ENCODE measurements around the gene C11orf52.
A peak's percentile ranks its signal among the peaks of the same experiment; 100 is the strongest.

Gene C11orf52

GRCh38 chr11:111934306-111934705 lies 15.6 kb downstream of the C11orf52 start:
- in situ Hi-C loops (cut with HindIII; ENCODE audit: low pct_ligation_motif_present, low pct_unique_long_range_greater_than_20kb, low sequenced_read_pairs) = no loop called here
- no peak for DNase-seq

GRCh38 chr11:111935317-111936039 lies 16.8 kb downstream of the C11orf52 start:
- in situ Hi-C loops (cut with HindIII; ENCODE audit: low pct_ligation_motif_present, low pct_unique_long_range_greater_than_20kb, low sequenced_read_pairs) = no loop called here
- DNase-seq = no peak

GRCh38 chr11:111936040-111936540 lies 17.4 kb downstream of the C11orf52 start:
- in situ Hi-C loops (cut with HindIII; ENCODE audit: low pct_ligation_motif_present, low pct_unique_long_range_greater_than_20kb, low sequenced_read_pairs) = no loop called here
- no peak for DNase-seq

- DNase-seq = no peak
- in situ Hi-C loops (cut with HindIII; ENCODE audit: low pct_ligation_motif_present, low pct_unique_long_range_greater_than_20kb, low sequenced_read_pairs) = no loop called here
These were observed 18.7 kb downstream of the C11orf52 start for GRCh38 chr11:111937461-111937769.

GRCh38 chr11:111937844-111938243 lies 19.1 kb downstream of the C11orf52 start:
- DNase-seq = no peak
- in situ Hi-C loops (cut with HindIII; ENCODE audit: low pct_ligation_motif_present, low pct_unique_long_range_greater_than_20kb, low sequenced_read_pairs) = no loop called here

GRCh38 chr11:111938687-111939160 lies 20.0 kb downstream of the C11orf52 start:
- DNase-seq = peak; percentile 51
- in situ Hi-C loops (cut with HindIII; ENCODE audit: low pct_ligation_motif_present, low pct_unique_long_range_greater_than_20kb, low sequenced_read_pairs) = no loop called here

GRCh38 chr11:111939836-111940604 lies 21.3 kb downstream of the C11orf52 start:
- in situ Hi-C loops (cut with HindIII; ENCODE audit: low pct_ligation_motif_present, low pct_unique_long_range_greater_than_20kb, low sequenced_read_pairs) = no loop called here
- DNase-seq = peak; percentile 83

GRCh38 chr11:111941963-111942362 lies 23.2 kb downstream of the C11orf52 start:
- DNase-seq = peak; percentile 36
- in situ Hi-C loops (cut with HindIII; ENCODE audit: low pct_ligation_motif_present, low pct_unique_long_range_greater_than_20kb, low sequenced_read_pairs) = no loop called here

GRCh38 chr11:111942829-111943228 lies 24.1 kb downstream of the C11orf52 start:
- in situ Hi-C loops (cut with HindIII; ENCODE audit: low pct_ligation_motif_present, low pct_unique_long_range_greater_than_20kb, low sequenced_read_pairs) = no loop called here
- no peak for DNase-seq

GRCh38 chr11:111944139-111944538 lies 25.4 kb downstream of the C11orf52 start:
- in situ Hi-C loops (cut with HindIII; ENCODE audit: low pct_ligation_motif_present, low pct_unique_long_range_greater_than_20kb, low sequenced_read_pairs) = no loop called here
- peak; percentile 57 for DNase-seq

- in situ Hi-C loops (cut with HindIII; ENCODE audit: low pct_ligation_motif_present, low pct_unique_long_range_greater_than_20kb, low sequenced_read_pairs) = no loop called here
- peak; percentile 82 for DNase-seq
These were observed 25.9 kb downstream of the C11orf52 start for GRCh38 chr11:111944651-111945051.

GRCh38 chr11:111945198-111945597 lies 26.5 kb downstream of the C11orf52 start:
- in situ Hi-C loops (cut with HindIII; ENCODE audit: low pct_ligation_motif_present, low pct_unique_long_range_greater_than_20kb, low sequenced_read_pairs) = no loop called here
- DNase-seq = peak; percentile 42

- in situ Hi-C loops (cut with HindIII; ENCODE audit: low pct_ligation_motif_present, low pct_unique_long_range_greater_than_20kb, low sequenced_read_pairs) = no loop called here
- no peak for DNase-seq
These were observed 27.8 kb downstream of the C11orf52 start for GRCh38 chr11:111946499-111946898.

- in situ Hi-C loops (cut with HindIII; ENCODE audit: low pct_ligation_motif_present, low pct_unique_long_range_greater_than_20kb, low sequenced_read_pairs) = no loop called here
- no peak for DNase-seq
These were observed 28.4 kb downstream of the C11orf52 start for GRCh38 chr11:111947143-111947542.

GRCh38 chr11:111949519-111950426 lies 31.1 kb downstream of the C11orf52 start:
- in situ Hi-C loops (cut with HindIII; ENCODE audit: low pct_ligation_motif_present, low pct_unique_long_range_greater_than_20kb, low sequenced_read_pairs) = no loop called here
- DNase-seq = no peak

GRCh38 chr11:111951565-111951964 lies 32.9 kb downstream of the C11orf52 start:
- in situ Hi-C loops (cut with HindIII; ENCODE audit: low pct_ligation_motif_present, low pct_unique_long_range_greater_than_20kb, low sequenced_read_pairs) = no loop called here
- DNase-seq = no peak

- no peak for DNase-seq
- in situ Hi-C loops (cut with HindIII; ENCODE audit: low pct_ligation_motif_present, low pct_unique_long_range_greater_than_20kb, low sequenced_read_pairs) = no loop called here
These were observed 35.4 kb downstream of the C11orf52 start for GRCh38 chr11:111954154-111954553.

GRCh38 chr11:111957663-111958444 lies 39.1 kb downstream of the C11orf52 start:
- no peak for DNase-seq
- in situ Hi-C loops (cut with HindIII; ENCODE audit: low pct_ligation_motif_present, low pct_unique_long_range_greater_than_20kb, low sequenced_read_pairs) = no loop called here
